Activated CD4-positive, alpha-beta T cell treated with anti-CD3 and anti-CD28 coated beads, Interleukin-2, amount 50 U/mL, for 16 hours (primary cell): Measurements from ENCODE around the gene CPNE7.
A peak's percentile ranks its signal among the peaks of the same experiment; 100 is the strongest.

Experiments
- DNase-seq: peaks from one replicate; pipeline ENCODE4 v3.0.0-alpha.2; 2020

CPNE7 gene

GRCh38 chr16:89575247-89576152, at the start of gene CPNE7:
Gene CPNE7, plus strand, starts transcription at chr16:89575758. Its CDS starts 140 bp downstream, at chr16:89575898.
- DNase-seq, result no peak

GRCh38 chr16:89529097-89529496, 46.5 kb upstream of the CPNE7 start:
- no peak for DNase-seq

- DNase-seq, result no peak
These were observed 44.9 kb upstream of the CPNE7 start for GRCh38 chr16:89530401-89531381.

- no peak for DNase-seq
These were observed 43.6 kb upstream of the CPNE7 start for GRCh38 chr16:89531821-89532526.

GRCh38 chr16:89534252-89534756, 41.3 kb upstream of the CPNE7 start:
- peak; percentile 33 for DNase-seq

GRCh38 chr16:89536371-89536770, 39.2 kb upstream of the CPNE7 start:
- DNase-seq, result no peak

GRCh38 chr16:89536886-89537548, 38.5 kb upstream of the CPNE7 start:
- no peak for DNase-seq

GRCh38 chr16:89537549-89537925, 38.0 kb upstream of the CPNE7 start:
- no peak for DNase-seq

- no peak for DNase-seq
These were observed 37.3 kb upstream of the CPNE7 start for GRCh38 chr16:89538286-89538685.

- no peak for DNase-seq
These were observed 35.0 kb upstream of the CPNE7 start for GRCh38 chr16:89540557-89540956.

- DNase-seq, result no peak
These were observed 33.8 kb upstream of the CPNE7 start for GRCh38 chr16:89541792-89542191.

GRCh38 chr16:89544113-89544512, 31.4 kb upstream of the CPNE7 start:
- DNase-seq, result no peak

GRCh38 chr16:89544713-89545043, 30.9 kb upstream of the CPNE7 start:
- no peak for DNase-seq

GRCh38 chr16:89545044-89545830, 30.3 kb upstream of the CPNE7 start:
- DNase-seq, result no peak

GRCh38 chr16:89545831-89546574, 29.6 kb upstream of the CPNE7 start:
- no peak for DNase-seq

GRCh38 chr16:89546781-89547180, 28.8 kb upstream of the CPNE7 start:
- no peak for DNase-seq

GRCh38 chr16:89547291-89547690, 28.3 kb upstream of the CPNE7 start:
- no peak for DNase-seq

- no peak for DNase-seq
These were observed 27.7 kb upstream of the CPNE7 start for GRCh38 chr16:89547860-89548259.

- DNase-seq, result no peak
These were observed 27.1 kb upstream of the CPNE7 start for GRCh38 chr16:89548344-89549006.
